Inflammatory macrophage (primary cell): ENCODE data around the gene NXN.
"Not testable (repeated sequence)": the region's sequence is repeated elsewhere in the genome, so short reads cannot be mapped to it uniquely, and the experiment has no call there.

ENCODE experiments used
- DNase-seq, 2 donors: peaks; one replicate each; pipeline ENCODE4 v3.0.0-alpha.2; 2020 to 2022

Gene NXN

DNA sequence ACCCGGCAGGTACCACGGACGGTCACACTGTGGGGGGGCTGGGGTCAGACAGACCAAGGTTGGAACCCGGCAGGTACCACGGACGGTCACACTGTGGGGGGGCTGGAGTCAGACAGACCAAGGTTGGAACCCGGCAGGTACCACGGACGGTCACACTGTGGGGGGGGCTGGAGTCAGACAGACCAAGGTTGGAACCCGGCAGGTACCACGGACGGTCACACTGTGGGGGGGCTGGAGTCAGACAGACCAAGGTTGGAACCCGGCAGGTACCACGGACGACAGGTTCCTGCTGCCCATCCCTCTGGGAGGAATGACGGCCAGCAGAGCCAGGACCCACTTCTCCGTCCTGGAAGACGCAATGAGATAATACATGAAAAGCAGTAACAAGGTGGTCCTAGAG is 27.0 kb downstream of the NXN start:
- not testable (repeated sequence) for DNase-seq

DNA sequence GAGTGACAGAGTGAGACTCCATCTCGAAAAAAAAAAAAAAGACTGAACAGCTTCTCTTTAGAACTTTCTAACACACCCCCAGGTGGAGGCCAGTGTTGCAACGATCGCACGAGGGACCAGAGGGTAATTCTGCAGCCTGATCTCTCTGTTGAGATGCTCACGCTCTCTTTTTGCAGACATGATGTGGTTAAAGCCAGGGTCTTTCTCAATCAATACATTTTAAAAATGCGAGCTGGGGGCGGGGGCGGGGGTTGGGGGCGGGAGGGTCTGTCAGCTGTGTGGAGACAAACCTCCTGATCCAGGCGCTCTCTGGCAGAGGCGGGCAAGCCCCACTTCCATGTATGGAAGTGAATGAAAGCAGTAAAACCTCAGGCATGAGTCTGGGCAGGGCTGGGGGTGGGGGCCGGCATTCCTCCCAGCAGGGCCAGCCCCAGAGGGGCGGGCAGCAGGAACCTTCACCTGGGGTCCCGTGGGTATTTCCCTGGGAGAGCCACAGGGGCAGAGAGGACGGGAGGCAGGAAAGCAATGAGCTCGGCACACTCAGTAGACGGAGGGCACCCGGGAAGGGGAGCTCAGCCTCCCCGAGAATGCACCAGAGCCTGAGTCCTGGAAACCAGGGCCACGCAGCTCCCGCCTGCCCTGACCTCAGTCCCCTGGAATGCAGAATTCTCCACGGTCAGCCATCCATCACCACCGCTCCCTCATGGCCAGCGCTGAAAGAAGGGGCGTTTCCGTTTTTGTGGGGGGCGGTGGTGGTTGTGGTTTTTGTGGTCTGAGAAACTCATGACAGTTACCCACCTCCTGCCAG is 28.0 kb downstream of the NXN start:
- DNase-seq: no peak

DNA sequence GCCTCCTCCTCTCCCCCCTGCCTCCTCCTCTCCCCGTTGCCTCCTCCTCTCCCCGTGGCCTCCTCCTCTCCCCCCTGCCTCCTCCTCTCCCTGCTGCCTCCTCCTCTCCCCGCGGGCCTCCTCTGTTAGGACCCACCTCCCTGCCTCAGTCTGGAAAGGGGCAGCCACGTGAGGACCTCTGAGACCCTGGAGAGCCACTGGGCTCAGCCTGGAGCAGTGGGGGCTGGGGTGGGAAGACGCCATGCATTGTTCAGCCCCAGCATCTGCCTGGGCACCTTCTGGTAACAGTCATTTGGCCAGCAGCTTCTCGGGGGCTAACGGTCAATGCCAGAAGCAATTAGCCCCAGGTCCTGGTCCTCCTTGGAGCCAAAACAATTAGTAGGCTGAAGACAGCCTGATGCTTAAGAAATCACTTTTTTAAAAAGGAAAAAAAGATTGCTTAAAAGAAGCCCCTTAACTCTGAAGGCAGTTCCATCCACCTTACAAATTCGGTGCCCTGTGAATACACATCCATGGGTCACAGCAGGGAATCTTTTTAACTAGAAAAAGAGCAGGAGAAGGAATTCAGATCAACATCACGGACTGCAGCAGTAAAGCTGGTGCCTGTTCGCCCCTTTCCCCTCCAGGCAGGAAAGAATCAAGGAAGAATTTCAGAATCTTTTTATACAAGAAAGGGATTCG is 29.8 kb downstream of the NXN start:
- no peak for DNase-seq

GRCh38 chr17:948284-948852 is 31.2 kb downstream of the NXN start:
- no peak for DNase-seq

GRCh38 chr17:946510-947236 is 32.9 kb downstream of the NXN start:
- DNase-seq: no peak

DNA sequence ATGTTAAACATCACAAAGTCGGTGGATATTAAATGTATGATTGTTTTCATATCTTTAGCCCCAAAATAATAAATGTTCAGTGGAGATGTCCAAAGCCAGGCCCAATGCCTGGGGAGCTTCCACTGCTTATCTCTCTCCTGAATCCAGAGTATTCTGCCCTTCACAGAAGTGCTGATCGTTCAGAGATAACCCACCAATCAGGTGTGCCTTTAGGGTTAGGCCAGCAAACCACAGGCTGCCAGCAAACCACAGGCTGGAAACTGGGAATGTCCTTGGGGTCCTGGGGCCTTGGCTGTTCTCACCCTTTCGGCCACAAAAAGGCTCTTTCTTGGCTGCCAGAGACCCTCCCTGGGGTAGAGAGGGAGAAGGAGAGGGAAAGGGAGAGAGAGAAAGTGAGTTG is 33.9 kb downstream of the NXN start:
- DNase-seq: no peak

DNA sequence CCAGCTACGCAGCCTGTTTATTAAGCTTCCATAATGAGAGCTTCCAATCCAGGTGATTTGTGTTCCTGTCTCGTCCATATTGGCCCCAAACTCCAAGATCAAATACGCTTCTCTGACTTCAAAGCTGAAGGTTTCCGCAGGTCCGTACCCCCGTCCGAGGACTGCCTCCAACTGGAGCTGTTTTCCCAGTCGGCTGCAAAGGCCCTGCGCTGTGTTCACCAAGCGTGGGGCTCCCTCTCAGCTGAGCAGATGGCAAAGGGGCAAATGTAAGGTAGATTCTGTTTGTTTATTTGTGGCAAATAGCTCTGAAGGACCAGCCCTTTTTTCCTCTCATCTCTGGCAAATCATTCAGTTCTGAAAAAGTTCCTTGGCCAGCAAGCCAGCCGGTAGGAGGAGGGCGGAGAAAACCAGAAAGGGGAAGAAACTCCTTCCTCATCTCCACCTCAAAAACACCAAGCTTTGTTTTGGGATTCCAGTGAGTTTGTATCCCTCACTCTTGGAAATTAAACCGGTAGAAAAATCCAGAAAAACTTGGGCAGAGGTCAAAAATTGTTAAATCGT is 35.2 kb downstream of the NXN start:
- peak; percentile 13 to 28 for DNase-seq

DNA sequence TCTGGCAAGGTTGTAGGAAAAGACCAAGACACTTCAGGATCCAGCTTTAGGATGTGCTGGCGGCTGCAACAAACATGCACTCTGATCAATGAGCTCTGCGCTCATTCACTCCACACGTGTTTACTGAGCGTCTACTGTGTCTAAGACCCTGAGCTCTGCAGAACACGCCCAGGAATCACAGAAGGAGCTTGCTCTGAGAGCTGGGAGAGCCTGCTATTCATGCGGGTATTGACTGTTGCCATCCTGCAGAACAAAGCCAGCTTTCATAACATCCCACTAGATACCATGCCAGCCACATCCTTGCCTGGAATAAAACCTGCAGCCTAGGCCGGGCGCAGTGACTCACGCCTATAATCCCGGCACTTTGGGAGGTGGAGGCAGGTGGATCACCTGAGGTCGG is 44.1 kb downstream of the NXN start:
- DNase-seq: no peak

DNA sequence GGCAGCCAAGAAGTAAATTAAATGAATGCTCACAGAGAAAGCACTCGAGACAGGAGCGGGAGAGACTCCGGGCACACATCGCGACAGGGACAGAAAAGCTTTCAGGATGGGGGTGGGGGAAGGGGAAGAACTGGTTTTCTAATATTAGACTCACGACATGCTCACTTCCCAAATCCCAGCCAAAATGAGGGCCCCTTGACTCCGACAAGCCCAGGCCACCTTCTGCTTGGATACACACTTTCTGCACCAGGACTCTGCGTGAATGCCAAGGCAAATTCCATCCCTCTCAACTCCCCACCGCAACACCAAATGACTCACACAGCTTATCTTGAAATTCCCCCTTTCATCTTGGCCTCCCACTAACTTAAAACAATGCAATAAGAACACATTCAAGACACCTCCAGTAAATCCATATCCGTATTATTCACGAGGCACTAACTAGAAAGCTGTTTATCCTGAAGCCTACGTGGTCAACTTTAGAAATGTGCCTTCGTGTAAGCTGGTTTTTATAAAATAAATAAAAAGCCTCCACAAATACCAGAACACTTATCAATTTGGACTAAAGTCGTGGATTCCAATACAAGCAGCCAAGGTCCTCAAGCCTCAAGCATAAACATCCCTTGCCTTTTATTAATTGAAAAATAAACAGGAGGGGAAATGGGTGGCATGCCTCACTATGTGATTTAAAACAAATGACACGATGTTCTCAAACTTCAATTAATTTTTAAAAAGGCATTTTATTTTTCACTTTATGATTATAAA is 46.1 kb downstream of the NXN start:
- no peak for DNase-seq

GRCh38 chr17:930258-930657 is 49.3 kb downstream of the NXN start:
- DNase-seq: no peak

DNA sequence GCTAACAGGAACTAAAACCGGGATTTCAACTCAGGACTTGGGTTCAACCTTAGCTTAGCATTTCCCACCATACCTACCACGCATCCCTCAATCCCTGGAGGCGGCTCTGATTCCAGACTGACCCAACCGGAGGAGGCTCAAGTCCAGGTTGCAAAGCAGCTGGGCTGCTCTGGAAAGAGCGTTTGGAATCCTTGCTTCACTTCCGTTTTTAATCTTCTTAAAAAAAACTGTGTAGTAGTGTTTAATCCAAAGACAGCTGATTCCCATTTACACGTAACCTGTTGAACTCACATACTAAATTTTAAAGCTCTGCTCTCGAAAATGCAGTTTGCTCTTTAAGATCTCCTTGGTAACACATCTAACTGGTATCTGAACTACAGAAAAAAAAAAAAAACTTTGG is 50.0 kb downstream of the NXN start:
- no peak for DNase-seq

DNA sequence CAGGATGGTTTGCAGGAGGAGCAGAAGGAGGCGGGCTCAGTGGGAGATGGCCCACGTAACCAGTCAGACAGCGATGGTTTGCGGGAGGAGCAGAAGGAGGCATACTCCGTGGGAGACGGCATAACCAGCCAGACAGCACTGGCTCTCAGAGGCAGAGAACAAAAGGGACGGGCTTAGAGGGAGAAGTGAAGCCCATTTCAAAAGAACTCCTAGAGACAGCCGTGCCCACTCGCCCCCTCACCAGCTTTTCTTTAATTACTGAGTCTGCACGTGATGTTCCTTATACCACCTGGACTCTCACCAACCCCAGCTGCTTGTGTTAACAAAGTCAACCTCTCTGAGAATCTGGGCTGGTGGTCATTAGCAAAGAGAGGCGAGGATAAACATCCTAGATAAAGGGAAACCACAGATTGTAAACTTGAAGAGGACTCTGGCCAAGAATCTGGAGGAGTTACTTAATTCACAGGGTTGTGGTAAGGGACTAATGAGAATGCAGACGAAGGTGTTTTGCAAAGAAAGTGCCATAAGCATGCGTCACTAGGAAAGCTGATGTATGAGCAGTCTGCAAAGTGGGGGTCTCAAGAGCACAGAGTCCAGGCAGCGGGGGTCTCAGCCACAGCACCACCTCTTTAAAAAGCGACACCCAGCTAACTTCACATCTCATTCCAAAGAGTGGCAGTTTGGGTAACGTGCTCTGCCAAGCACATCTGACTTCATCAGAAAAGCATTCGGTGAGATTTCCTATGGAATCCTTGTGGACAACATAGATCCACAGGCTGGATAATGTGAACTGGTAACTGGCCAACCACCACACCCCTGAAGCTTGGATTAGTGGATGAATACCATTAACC is 51.7 kb downstream of the NXN start:
- no peak for DNase-seq

DNA sequence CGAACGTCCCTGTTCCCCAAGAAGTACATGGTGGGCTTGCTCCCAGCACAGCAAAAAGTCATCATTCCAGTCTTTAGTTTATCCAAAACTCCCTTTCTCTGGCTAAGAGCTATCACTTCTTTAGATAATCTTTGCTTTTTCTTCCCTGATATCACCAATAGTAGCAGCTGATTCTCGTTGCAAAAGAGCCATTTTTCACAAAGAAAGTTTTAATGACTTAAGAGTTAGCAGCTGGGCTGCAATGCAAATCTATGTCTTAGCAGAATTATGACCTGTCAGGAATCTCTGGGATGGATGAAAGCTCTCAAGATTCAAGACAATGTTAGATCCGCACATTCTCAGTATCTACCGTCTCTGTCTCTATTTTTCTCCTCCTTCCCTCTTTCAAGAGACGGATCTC is 53.8 kb downstream of the NXN start:
- DNase-seq: no peak

GRCh38 chr17:924711-925475 is 54.7 kb downstream of the NXN start:
- no peak for DNase-seq

DNA sequence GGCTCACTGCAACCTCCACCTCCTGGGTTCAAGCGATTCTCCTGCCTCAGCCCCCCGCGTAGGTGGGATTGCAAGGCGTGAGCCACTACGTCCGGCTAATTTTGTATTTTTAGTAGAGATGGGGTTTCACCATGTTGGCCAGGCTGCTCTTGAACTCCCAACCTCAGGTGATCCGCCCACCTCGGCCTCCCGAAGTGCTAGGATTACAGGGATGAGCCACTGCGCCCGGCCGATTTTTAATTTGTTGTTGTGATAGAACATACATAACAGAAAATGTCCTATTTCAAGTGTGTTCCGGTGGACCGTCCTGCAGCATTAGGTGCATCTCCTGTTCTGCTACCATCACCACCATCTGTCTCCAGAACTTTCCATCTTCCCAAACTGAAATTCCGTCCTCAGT is 55.3 kb downstream of the NXN start:
- DNase-seq: not testable (repeated sequence)

- no peak for DNase-seq
Measured at GRCh38 chr17:923633-924032, 55.9 kb downstream of the NXN start.

- DNase-seq: no peak
Measured at GRCh38 chr17:921161-921560, 58.4 kb downstream of the NXN start.

- no peak for DNase-seq
Measured at GRCh38 chr17:920190-920589, 59.4 kb downstream of the NXN start.

- DNase-seq: no peak
Measured at GRCh38 chr17:917941-918740, 61.4 kb downstream of the NXN start.

DNA sequence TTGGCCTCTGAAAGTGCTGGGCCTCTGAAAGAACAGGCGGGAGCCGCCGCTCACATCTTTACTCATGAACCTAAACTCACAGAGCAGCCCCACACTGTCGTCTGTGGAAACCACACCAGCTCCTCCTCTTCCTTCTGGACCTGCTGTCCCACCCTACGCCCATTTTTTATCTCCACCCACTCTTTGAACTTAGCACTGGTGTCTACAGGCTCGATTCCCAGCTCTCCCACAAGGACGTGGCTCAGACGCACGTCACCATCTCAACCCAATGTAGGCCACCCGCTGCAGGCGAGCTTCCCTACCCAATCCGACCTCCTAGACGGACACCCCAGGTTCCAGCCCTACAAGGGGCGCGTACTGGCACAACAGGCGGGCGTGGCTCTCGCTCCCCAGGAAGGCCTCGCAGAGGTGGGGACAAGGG is 62.2 kb downstream of the NXN start:
- no peak for DNase-seq
